Measurements from ENCODE around the gene OR13C5. TPM values are rescaled to one million over a fixed set of nuclear protein-coding genes. Genes with fewer than 3 reads are reported as not detected.

Gene OR13C5
- total RNA-seq, 1 experiment from 2014 or later = not detected

GRCh38 chr9:104568868-104569267 is 30.3 kb downstream of the OR13C5 start, which contains the start of gene OR13C8:
Gene OR13C8, plus strand, starts transcription at chr9:104569168. Its CDS starts 0 bp downstream, at chr9:104569168.
- no peaks in the 10 kb centered on the region; a peak in 1 of 7 replicates for H3K36me3 Mint-ChIP-seq (ENCODE audit: insufficient read depth in 1 of 3, low read depth in 3 of 3)
- WGBS (ENCODE audit: extremely low coverage, insufficient read length, low lambda C conversion rate) = no CpG with 5 or more reads among the region's 4 CpGs
- Histone ChIP-seq H2AK5ac (ENCODE audit: insufficient read length, low read length) (no peak within 1 kb of the TSS), H3K14ac (ENCODE audit: insufficient read depth, low read length) (no peak within 1 kb of the TSS), H3K9me3 (ENCODE audit: control insufficient read depth, low read depth, low read length) (no peaks in the 10 kb centered on the region), H2BK120ac (ENCODE audit: low read depth, low read length, poor library complexity, severe bottlenecking) (no peak within 1 kb of the TSS), H3T11ph (ENCODE audit: low read length) (no peak within 1 kb of the TSS), H3K27me3 (ENCODE audit: insufficient read depth, low read length) (no peaks in the 10 kb centered on the region), H3K56ac (ENCODE audit: insufficient read length, low read depth, low read length) (no peak within 1 kb of the TSS), H3K79me1 (ENCODE audit: insufficient read depth, low read depth, low read length, poor library complexity, severe bottlenecking) (no peaks in the 10 kb centered on the region), H3K9ac (ENCODE audit: extremely low read depth, insufficient read length, low read length) (no peak within 1 kb of the TSS), H3K23me2 (ENCODE audit: insufficient read length, low read depth, low read length, poor library complexity, severe bottlenecking) (no peaks in the 10 kb centered on the region), H3K79me2 (ENCODE audit: insufficient read depth, low read length) (no peaks in the 10 kb centered on the region), H4K8ac (replicated peaks; ENCODE audit: insufficient read length, low read depth, low read length) (no peak within 1 kb of the TSS), H2AFZ (ENCODE audit: low read length) (no peak within 1 kb of the TSS), H4K5ac (ENCODE audit: insufficient read length, low read depth, low read length) (no peak within 1 kb of the TSS), H4K91ac (ENCODE audit: insufficient read length, low read depth, low read length) (no peak within 1 kb of the TSS), H2BK15ac (ENCODE audit: low read depth, low read length) (no peak within 1 kb of the TSS), H2BK20ac (ENCODE audit: low read depth, low read length, poor library complexity, severe bottlenecking) (no peak within 1 kb of the TSS), H3K23ac (ENCODE audit: insufficient read length, low read depth, low read length) (no peak within 1 kb of the TSS), H3K4ac (ENCODE audit: low read depth, low read length) (no peak within 1 kb of the TSS), H3K18ac (ENCODE audit: insufficient read length, low read depth, low read length) (no peak within 1 kb of the TSS), H3K27ac (ENCODE audit: insufficient read length, low read depth, low read length) (no peak within 1 kb of the TSS), H2BK12ac (ENCODE audit: insufficient read length, low read depth, low read length) (no peak within 1 kb of the TSS), H3K4me2 (ENCODE audit: insufficient read depth, insufficient read length, low read length) (no peak within 1 kb of the TSS), H3K4me1 (ENCODE audit: insufficient read depth, low read length) (no peaks in the 10 kb centered on the region), H2BK5ac (ENCODE audit: insufficient read length, low read length) (no peak within 1 kb of the TSS), H4K20me1 (ENCODE audit: control insufficient read depth, insufficient read depth, insufficient read length) (no peaks in the 10 kb centered on the region)
- peaks cover 9 to 12% of the 10 kb centered on the region in 2 experiments; a peak in 3 of 5 replicates for H3K9me3 Mint-ChIP-seq
- H3K4me3 Mint-ChIP-seq = no peak within 1 kb of the TSS
- DNase-seq = no peak
- H3K27ac Mint-ChIP-seq = no peak within 1 kb of the TSS; a peak in 1 of 7 replicates
- H3K4me1 Mint-ChIP-seq = no peaks in the 10 kb centered on the region
- TF ChIP-seq, protein P1, sequence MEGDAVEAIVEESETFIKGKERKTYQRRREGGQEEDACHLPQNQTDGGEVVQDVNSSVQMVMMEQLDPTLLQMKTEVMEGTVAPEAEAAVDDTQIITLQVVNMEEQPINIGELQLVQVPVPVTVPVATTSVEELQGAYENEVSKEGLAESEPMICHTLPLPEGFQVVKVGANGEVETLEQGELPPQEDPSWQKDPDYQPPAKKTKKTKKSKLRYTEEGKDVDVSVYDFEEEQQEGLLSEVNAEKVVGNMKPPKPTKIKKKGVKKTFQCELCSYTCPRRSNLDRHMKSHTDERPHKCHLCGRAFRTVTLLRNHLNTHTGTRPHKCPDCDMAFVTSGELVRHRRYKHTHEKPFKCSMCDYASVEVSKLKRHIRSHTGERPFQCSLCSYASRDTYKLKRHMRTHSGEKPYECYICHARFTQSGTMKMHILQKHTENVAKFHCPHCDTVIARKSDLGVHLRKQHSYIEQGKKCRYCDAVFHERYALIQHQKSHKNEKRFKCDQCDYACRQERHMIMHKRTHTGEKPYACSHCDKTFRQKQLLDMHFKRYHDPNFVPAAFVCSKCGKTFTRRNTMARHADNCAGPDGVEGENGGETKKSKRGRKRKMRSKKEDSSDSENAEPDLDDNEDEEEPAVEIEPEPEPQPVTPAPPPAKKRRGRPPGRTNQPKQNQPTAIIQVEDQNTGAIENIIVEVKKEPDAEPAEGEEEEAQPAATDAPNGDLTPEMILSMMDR (conservative IDR thresholded peaks at IDR 0.05) = no peak
- H3K27me3 Mint-ChIP-seq (ENCODE audit: low read depth) = no peaks in the 10 kb centered on the region

All from H9 (cell line).